Gastroesophageal sphincter (tissue), 3 donors: ENCODE results near the gene CNBD2.

ENCODE experiments used
- CTCF ChIP-seq, 4 experiments: fragments of 200-600 bp in 2 of 4; fragments of 450-650 bp in 2 of 4; sonication (generic) in 1 of 4; IDR thresholded peaks; one replicate each; pipeline ENCODE4 v1.5.1; 2017 to 2019; ENCODE audit warnings: antibody characterized with exemption in 4 of 4, mild to moderate bottlenecking in 2 of 4, moderate library complexity in 2 of 4
- EP300 ChIP-seq: sonication (generic); formaldehyde crosslinking; IDR thresholded peaks from one replicate; pipeline ENCODE4 v1.6.1; 2017; ENCODE audit warnings: antibody characterized with exemption, mild to moderate bottlenecking
- POLR2AphosphoS5 ChIP-seq: sonication (generic); formaldehyde crosslinking; IDR thresholded peaks from one replicate; pipeline ENCODE4 v1.6.1; 2017; ENCODE audit warnings: antibody characterized with exemption

DNA sequence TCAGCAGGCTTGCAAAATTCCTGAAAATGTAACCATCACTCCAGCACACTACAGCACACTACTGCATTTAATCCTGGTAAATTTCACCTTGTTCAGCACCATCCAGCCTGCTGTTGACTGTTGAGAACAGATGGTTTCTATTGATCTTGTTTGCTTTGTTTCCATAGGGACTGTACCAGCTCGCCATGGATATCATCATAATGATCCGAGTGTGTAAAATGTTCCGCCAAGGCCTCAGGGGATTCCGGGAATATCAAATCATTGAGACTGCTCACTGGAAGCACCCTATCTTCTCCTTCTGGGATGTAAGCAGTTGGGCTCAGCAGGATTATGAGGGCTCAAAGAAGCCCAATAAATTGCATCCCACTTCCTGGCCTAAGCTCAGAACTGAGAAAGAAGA, 4.1 kb downstream of the CNBD2 start:
- TF ChIP-seq EP300 (no peak), CTCF (IDR thresholded peaks at IDR 0.05) (no peak), POLR2AphosphoS5 (no peak)
